Erythroblast (primary cell): Measurements from ENCODE around the gene POLH.

Experiments
- GATA1 ChIP-seq: IDR thresholded peaks from 2 replicates; pipeline ENCODE4 v1.6.1; 2011; ENCODE audit warnings: low read depth, mild to moderate bottlenecking, control low read depth, low read length, moderate library complexity
- POLR2A ChIP-seq: IDR thresholded peaks from 2 replicates; pipeline ENCODE4 v1.6.1; 2011; ENCODE audit warnings: mild to moderate bottlenecking, low read length

GRCh38 chr6:43657221-43657802 is 81.3 kb downstream of the POLH start:
- no peak for TF ChIP-seq POLR2A
- no peak for TF ChIP-seq GATA1
